Measurements from ENCODE around the gene B4GAT1.

- no peak for TF ChIP-seq CTCF (IDR thresholded peaks at IDR 0.05)
- no peak for TF ChIP-seq EZH2 (IDR thresholded peaks at IDR 0.05; ENCODE audit: borderline replicate concordance, insufficient read depth, low read depth, low read length, poor library complexity, severe bottlenecking)
Observed at GRCh38 chr11:66366844-66367477, 19.5 kb upstream of the B4GAT1 start.
